Stomach (tissue), 4 donors: ENCODE measurements around the gene GPR34.

ENCODE experiments used
- POLR2A ChIP-seq, 4 donors: fragments of 450-650 bp; IDR thresholded peaks; one replicate each; pipeline ENCODE4 v1.6.1; 2016; ENCODE audit warnings: antibody characterized with exemption in 4 of 4, control low read depth in 2 of 4, mild to moderate bottlenecking in 1 of 4, moderate library complexity in 1 of 4
- POLR2AphosphoS5 ChIP-seq, 3 donors: sonication (generic); formaldehyde crosslinking; IDR thresholded peaks; one replicate each; pipeline ENCODE4 v1.6.1; 2016; ENCODE audit warnings: antibody characterized with exemption in 3 of 3
- TF ChIP-seq, protein P1 (sequence below), 7 experiments: fragments of 450-650 bp in 4 of 7; fragments of 200-600 bp in 3 of 7; sonication (generic) in 3 of 7; IDR thresholded peaks; one replicate each; pipeline ENCODE4 v1.5.1; 2016 to 2019; ENCODE audit warnings: antibody characterized with exemption in 7 of 7, control low read depth in 2 of 7, mild to moderate bottlenecking in 1 of 7

DNA sequence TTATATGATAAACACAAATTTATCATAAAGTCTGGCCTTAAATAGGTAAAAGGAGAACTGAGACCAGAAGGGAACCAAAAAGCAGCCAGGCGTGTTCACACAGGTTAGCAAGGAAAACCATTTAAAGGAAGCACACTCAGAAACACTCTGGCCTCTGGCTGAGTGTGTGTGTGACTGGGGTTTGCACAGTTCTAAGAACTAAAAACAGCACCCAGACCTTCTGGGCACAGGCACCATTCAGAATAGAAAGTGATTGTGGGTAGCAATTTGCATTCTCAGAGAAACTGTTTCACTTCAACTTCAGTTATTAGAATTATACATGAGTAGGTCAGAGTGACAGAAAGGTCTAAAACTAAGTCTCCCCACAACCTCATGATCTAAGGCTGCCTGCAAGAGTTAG, 45.2 kb downstream of the GPR34 start:
- TF ChIP-seq, protein P1, sequence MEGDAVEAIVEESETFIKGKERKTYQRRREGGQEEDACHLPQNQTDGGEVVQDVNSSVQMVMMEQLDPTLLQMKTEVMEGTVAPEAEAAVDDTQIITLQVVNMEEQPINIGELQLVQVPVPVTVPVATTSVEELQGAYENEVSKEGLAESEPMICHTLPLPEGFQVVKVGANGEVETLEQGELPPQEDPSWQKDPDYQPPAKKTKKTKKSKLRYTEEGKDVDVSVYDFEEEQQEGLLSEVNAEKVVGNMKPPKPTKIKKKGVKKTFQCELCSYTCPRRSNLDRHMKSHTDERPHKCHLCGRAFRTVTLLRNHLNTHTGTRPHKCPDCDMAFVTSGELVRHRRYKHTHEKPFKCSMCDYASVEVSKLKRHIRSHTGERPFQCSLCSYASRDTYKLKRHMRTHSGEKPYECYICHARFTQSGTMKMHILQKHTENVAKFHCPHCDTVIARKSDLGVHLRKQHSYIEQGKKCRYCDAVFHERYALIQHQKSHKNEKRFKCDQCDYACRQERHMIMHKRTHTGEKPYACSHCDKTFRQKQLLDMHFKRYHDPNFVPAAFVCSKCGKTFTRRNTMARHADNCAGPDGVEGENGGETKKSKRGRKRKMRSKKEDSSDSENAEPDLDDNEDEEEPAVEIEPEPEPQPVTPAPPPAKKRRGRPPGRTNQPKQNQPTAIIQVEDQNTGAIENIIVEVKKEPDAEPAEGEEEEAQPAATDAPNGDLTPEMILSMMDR (IDR thresholded peaks at IDR 0.05), result no peak
- TF ChIP-seq POLR2A (IDR thresholded peaks at IDR 0.05) (no peak), POLR2AphosphoS5 (IDR thresholded peaks at IDR 0.05) (no peak)
